ENCODE measurements around the gene LYPD6.

DNA sequence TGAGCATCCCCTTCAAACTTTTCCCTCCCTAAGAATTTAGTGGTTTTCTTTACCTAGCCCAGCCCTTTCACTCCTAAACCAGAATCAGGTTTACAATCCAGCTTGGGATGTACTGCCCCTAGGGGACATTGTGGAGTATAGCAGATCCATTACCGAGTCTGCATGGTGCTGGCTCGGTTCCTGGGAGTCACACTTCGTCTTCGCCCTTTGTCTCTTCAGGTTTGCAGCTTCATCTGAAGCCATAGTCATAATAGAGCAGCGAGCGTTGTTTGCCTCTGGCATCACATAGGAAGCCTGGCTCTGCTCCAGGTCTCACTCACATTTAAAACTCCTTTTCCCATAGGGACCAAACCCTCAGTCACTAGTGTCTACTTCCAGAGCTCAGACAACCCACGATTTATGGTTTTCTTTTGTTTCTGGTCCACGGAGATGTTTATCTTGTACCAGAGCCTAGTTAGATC, 16.8 kb upstream of the LYPD6 start:
- TF ChIP-seq EZH2 (IDR thresholded peaks at IDR 0.05) (no peak), EZH2phosphoT487 (IDR thresholded peaks at IDR 0.05) (no peak)
- TF ChIP-seq, protein P1, sequence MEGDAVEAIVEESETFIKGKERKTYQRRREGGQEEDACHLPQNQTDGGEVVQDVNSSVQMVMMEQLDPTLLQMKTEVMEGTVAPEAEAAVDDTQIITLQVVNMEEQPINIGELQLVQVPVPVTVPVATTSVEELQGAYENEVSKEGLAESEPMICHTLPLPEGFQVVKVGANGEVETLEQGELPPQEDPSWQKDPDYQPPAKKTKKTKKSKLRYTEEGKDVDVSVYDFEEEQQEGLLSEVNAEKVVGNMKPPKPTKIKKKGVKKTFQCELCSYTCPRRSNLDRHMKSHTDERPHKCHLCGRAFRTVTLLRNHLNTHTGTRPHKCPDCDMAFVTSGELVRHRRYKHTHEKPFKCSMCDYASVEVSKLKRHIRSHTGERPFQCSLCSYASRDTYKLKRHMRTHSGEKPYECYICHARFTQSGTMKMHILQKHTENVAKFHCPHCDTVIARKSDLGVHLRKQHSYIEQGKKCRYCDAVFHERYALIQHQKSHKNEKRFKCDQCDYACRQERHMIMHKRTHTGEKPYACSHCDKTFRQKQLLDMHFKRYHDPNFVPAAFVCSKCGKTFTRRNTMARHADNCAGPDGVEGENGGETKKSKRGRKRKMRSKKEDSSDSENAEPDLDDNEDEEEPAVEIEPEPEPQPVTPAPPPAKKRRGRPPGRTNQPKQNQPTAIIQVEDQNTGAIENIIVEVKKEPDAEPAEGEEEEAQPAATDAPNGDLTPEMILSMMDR (IDR thresholded peaks at IDR 0.05), result peak; percentile 89
